GM18873 (cell line): ENCODE results near the gene OPCML.

ENCODE experiments used
- ATAC-seq: cut with Tn5 transposase; IDR thresholded peaks from one replicate; pipeline ENCODE4 v1.9.1; 2021; ENCODE audit warnings: mild to moderate bottlenecking, moderate library complexity, moderate number of reproducible peaks; ENCODE audit not compliant: unreplicated experiment, low FRiP score

Gene OPCML

GRCh38 chr11:132559331-132560036 is 972.8 kb downstream of the OPCML start:
- ATAC-seq: no peak

- ATAC-seq: no peak
Measured at GRCh38 chr11:132556316-132556715, 976.0 kb downstream of the OPCML start.

DNA sequence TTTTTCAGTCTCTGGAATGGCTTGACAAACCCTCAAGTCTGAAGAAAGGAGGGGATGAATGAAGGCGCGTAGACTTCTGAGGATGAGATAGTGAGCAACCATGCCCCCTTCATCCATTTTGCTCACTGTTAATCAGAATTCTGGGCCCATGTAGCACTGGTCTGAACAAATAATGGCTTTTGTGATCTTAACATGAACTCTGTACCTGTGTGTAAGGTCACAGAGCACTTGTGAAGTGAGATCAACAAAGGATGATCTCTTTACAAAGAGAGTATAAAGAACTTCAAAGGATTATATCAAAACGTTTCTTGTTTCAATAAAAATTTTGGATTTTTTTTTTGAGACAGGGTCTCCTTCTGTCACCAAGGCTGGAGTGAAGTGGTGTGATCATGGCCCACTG is 976.7 kb downstream of the OPCML start:
- no peak for ATAC-seq

DNA sequence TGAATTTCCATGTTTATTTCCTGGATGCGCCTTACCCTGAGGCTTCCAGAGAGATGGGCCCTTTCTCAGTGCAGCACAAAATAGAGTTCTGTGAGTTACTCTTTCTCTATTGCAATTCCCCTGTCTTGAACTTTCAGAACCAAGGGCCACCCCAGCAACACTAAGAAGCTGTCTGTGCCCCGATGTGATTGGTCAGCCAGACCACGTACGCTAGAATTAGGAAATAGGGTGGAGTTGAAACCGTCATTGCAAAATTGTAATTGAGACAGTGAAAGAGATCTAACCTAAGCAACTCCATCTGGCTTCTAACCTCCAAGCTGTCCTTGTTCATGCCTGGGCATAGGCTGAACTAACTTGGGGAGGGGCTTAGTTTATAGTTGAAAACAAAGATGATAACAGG is 981.3 kb downstream of the OPCML start:
- no peak for ATAC-seq

- no peak for ATAC-seq
Measured at GRCh38 chr11:132549561-132549960, 982.7 kb downstream of the OPCML start.

GRCh38 chr11:132549001-132549400 is 983.3 kb downstream of the OPCML start:
- no peak for ATAC-seq

GRCh38 chr11:132544007-132544406 is 988.3 kb downstream of the OPCML start:
- ATAC-seq: no peak

DNA sequence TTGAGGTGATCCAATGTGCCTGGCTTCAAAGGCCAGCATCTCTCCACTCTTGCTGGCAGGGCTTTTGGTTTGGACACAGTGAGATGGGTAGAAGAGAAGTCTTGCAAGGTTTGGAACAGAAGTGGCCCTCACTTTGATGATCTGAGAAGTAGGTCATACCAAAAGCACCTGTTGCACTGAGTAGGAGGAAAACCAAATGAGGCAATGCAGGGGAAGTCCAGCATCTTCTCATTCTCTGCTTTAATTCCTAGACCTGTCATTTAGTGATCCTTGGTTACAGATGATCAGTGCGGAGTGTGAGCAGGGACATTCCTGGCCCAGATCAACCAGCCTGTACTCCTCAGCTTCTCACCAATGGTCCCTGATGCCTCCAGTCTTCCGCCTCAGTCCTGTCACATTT is 990.5 kb downstream of the OPCML start:
- no peak for ATAC-seq

GRCh38 chr11:132540581-132540980 is 991.7 kb downstream of the OPCML start:
- no peak for ATAC-seq

GRCh38 chr11:132539590-132540368 is 992.5 kb downstream of the OPCML start:
- no peak for ATAC-seq

DNA sequence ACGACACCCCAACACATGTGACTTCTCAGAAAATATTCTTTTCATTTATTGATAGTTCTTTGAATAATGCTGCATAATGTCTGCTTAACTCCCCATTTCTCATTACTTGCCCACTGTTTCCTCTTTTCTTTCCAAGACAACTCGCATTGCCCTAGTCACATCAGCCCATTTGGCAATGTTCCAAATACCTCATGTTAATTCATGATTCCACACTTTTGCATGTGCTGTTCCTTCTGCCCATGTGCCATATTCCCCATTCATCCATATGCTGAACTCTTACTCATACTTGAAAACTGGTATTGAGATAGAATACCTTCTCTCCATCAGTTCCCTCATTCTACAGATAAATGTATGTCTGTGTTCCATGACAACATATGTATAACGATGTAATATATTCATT is 993.7 kb downstream of the OPCML start:
- ATAC-seq: no peak

DNA sequence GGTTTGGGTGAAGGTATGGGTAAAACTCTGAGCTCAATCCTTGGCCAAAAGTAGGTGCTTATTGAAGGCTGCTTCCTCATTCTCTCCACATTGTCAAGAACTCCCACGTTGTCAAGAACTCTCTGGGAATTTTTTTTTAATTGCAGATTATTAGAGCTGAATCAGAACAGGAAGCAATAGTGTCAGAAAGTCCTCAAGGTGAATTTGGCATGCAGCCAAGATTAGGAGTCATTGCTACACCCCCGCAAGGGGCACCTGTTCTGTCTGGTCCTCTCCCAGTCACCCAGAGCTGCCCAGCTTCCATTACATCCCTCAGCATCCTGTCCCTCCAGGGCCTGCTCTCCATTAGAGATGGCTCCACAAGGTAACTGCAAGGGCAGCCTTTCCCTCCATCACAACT is 996.5 kb downstream of the OPCML start:
- no peak for ATAC-seq

DNA sequence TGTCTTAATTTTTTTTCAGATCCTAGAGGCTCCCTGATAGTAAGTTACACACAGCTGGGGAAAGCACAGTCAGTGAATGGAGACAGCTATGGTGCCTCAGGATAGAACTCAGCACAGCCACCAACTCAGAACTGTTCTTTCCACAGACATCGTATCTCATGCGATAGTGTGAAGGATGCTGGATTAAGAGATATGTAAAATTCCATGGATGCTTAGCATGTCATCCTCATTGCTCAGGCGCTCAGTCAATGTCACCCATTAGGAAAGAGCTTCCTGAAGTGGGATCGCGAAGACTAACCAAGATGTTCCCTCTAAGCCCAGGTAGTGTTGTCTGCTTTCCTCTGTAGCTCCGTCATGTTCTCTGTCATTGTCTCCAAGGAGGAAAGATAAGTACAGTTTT is 1000.4 kb downstream of the OPCML start:
- no peak for ATAC-seq

DNA sequence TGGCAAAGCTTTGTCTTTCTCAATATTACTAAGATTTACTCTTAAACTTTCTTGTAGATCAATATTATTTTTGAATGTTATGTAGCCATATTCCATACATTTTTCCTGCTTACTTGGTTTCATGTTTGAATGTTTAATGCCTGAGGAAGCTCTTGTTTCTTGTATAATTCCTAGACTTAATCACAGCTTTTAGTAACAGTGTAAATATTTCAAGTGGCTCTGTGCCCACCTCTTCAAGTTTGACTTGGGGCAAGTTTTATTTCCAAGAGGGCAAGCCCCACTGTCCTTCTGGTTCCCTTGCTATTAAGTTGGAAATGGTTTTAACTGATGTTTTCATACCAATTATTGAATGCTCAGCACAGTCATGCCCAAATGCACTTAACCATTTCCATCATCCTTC is 1004.1 kb downstream of the OPCML start:
- no peak for ATAC-seq

GRCh38 chr11:132523929-132524328 is 1008.4 kb downstream of the OPCML start:
- no peak for ATAC-seq

DNA sequence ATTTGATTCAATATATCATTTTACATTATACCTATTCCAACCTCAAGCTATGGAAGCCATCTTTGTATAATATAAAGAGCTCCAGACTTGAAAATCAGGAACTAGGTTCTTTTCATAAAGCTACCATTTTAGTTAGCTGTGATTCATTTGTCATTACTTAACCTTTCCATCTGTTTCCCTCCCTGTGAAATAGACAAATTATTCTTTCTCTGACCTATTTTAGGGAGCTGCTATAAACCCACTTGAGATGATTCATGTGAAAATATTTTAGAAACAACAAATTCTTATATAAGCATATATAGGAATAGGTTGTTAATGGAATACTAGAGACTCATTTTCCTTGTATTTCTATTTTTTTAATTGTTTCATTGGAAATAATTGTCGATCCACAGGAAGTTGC is 1012.1 kb downstream of the OPCML start:
- ATAC-seq: no peak

GRCh38 chr11:132519241-132519815 is 1013.0 kb downstream of the OPCML start:
- no peak for ATAC-seq

GRCh38 chr11:132504501-132505041 is 1027.7 kb downstream of the OPCML start:
- ATAC-seq: no peak

DNA sequence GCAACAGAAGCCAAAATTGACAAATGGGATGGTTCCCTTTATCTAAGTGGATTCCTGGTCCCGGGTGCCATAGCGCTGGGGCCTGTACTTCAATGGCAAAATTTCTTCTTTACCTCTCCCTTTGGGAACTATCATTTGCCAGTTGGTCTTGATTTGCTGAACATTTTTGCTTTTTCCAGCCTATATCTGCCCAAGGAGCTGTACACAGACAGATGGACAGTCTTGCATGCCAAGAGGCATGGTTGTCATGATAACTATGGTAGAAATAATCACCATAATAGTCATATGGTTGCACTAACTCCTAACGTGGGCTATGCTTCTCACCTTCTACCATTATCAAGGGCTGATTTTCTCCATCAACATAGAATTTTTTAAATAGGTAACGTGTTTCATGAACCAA is 1030.9 kb downstream of the OPCML start:
- ATAC-seq: no peak

DNA sequence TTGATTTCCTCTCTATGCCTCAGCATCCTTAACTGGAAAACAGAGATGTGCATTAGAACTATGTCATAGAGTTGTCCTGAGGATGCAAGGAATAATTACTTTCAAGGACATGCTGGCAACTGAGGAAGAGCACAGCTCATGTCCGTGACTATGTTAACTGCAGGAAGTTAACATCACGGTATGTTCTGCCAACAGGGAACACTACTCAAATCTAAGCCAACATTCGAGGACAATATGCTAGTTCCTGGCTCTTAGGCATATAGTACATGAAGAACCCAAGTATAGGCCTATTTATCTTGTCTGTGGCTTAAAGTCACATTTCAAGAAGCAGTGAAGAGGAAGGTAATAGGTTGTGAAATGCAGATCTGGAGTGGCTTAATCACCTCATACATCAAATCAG is 1032.6 kb downstream of the OPCML start:
- no peak for ATAC-seq

- ATAC-seq: no peak
Measured at GRCh38 chr11:132496341-132496740, 1036.0 kb downstream of the OPCML start.
